Measurements from ENCODE around the gene SLC12A9.
A peak's percentile ranks its signal among the peaks of the same experiment; 100 is the strongest.

The SLC12A9 gene

DNA sequence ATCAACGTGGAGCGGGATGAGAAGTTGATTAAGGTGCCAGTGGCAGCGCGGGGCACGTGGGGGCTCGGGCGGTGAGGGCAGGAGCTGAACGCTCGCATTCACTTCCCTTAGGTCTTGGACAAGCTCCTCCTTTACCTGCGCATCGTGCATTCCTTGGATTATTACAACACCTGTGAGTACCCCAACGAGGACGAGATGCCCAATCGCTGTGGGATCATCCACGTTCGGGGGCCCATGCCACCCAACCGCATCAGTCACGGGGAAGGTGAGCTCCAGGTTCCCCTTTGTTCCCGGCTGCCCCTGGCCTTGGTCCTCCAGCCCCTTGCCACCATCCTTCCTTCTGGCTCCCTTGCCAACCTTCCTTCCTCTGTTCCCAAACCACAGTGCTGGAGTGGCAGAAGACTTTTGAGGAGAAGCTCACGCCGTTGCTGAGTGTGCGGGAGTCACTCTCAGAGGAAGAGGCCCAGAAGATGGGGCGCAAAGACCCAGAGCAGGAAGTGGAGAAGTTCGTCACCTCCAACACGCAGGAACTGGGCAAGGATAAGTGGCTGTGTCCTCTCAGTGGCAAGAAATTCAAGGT is 34.5 kb downstream of the SLC12A9 start:
- H3K4me3 ChIP-seq (replicated peaks; ENCODE audit: insufficient read depth, low read length) = 0 out of 2 replicates have a peak overlapping the region, but pooled peaks have one; percentile 1
- TF ChIP-seq, protein P1, sequence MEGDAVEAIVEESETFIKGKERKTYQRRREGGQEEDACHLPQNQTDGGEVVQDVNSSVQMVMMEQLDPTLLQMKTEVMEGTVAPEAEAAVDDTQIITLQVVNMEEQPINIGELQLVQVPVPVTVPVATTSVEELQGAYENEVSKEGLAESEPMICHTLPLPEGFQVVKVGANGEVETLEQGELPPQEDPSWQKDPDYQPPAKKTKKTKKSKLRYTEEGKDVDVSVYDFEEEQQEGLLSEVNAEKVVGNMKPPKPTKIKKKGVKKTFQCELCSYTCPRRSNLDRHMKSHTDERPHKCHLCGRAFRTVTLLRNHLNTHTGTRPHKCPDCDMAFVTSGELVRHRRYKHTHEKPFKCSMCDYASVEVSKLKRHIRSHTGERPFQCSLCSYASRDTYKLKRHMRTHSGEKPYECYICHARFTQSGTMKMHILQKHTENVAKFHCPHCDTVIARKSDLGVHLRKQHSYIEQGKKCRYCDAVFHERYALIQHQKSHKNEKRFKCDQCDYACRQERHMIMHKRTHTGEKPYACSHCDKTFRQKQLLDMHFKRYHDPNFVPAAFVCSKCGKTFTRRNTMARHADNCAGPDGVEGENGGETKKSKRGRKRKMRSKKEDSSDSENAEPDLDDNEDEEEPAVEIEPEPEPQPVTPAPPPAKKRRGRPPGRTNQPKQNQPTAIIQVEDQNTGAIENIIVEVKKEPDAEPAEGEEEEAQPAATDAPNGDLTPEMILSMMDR (IDR thresholded peaks at IDR 0.05; ENCODE audit: insufficient read depth, low read length) = no peak
- TF ChIP-seq REST (IDR thresholded peaks at IDR 0.05; ENCODE audit: insufficient replicate concordance, low read depth) (no peak), GABPA (IDR thresholded peaks at IDR 0.05; ENCODE audit: low read depth) (no peak), POLR2AphosphoS5 (IDR thresholded peaks at IDR 0.05; ENCODE audit: low read depth) (no peak)
- H3K27me3 ChIP-seq (ENCODE audit: insufficient read depth, poor library complexity, severe bottlenecking) = peaks cover 15% of the 10 kb centered on the region
- H3K27ac ChIP-seq (replicated peaks) = peak overlapping the region; percentile 86
- no peak for DNase-seq (ENCODE audit: low read depth in 1 of 2, low spot score in 1 of 2)

- TF ChIP-seq GABPA (IDR thresholded peaks at IDR 0.05; ENCODE audit: low read depth) (peak; percentile 40), POLR2AphosphoS5 (IDR thresholded peaks at IDR 0.05; ENCODE audit: low read depth) (peak; percentile 69), REST (IDR thresholded peaks at IDR 0.05; ENCODE audit: insufficient replicate concordance, low read depth) (no peak), SPI1 (IDR thresholded peaks at IDR 0.05; ENCODE audit: borderline replicate concordance, low read depth) (peak; percentile 100)
- TF ChIP-seq, protein P1 (IDR thresholded peaks at IDR 0.05; ENCODE audit: insufficient read depth, low read length) = no peak
- Histone ChIP-seq H3K27ac (replicated peaks) (peak overlapping the region; percentile 86), H3K4me3 (replicated peaks; ENCODE audit: insufficient read depth, low read length) (peak overlapping the region; percentile 73), H3K27me3 (ENCODE audit: insufficient read depth, poor library complexity, severe bottlenecking) (peaks cover 18% of the 10 kb centered on the region)
- DNase-seq (ENCODE audit: low read depth in 1 of 2, low spot score in 1 of 2) = peak in 1 of 2 experiments; percentile 91
Observed at GRCh38 chr7:100887516-100888290, 35.2 kb downstream of the SLC12A9 start.

DNA sequence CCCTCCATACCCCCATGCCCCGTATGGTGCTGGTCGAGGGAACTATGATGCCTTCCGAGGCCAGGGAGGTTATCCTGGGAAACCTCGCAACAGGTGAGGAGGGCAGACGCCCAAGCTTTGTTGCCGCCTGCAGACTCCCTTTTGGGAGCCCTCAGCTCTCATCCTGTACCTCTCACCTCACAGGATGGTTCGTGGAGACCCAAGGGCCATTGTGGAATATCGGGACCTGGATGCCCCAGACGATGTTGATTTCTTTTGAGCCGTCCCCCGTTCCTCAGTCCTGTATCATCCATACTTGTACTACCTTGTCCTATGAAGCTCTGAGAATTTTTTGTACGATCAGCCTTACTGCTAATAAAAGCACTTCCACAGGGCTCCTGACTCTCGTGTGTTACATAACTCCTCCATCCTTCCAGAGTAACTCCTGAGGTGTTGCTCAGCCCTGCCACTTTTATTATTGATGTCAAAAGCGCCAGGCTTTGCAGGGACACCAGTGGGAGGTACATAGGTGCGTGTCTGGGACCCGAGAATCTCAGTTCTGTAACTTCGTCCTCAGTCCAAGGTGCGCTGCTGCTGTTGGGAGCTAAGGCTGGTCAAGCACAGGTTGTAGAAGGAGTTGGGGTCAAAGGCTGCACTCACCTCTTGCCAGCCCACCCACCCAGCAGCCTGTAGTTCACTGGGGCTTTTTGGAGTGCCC is 35.9 kb downstream of the SLC12A9 start:
- peaks cover 18% of the 10 kb centered on the region for H3K27me3 ChIP-seq (ENCODE audit: insufficient read depth, poor library complexity, severe bottlenecking)
- 0 out of 2 replicates have a peak, but pooled peaks have one; percentile 1 for TF ChIP-seq POLR2AphosphoS5 (IDR thresholded peaks at IDR 0.05; ENCODE audit: low read depth)
- TF ChIP-seq, protein P1 (IDR thresholded peaks at IDR 0.05; ENCODE audit: insufficient read depth, low read length) = no peak
- H3K4me3 ChIP-seq (replicated peaks; ENCODE audit: insufficient read depth, low read length) = peak overlapping the region; percentile 73
- H3K27ac ChIP-seq (replicated peaks) = peak overlapping the region; percentile 86
- no peak for DNase-seq (ENCODE audit: low read depth in 1 of 2, low spot score in 1 of 2)

Data from HL-60 (cell line).